ENCODE data around the gene MRPS27. TPM values are rescaled to one million over a fixed set of nuclear protein-coding genes. Genes with fewer than 3 reads are reported as not detected.

The MRPS27 gene
- total and polyA plus RNA-seq, 4 donors, result 17.6 to 38.7 (median 34.9) TPM

GRCh38 chr5:72351376-72351775 lies 31.3 kb upstream of the MRPS27 start (continued):
- TF ChIP-seq YY1 (IDR thresholded peaks at IDR 0.05), result no peak

- Histone ChIP-seq H3K4me3 (ENCODE audit: low read depth in 1 of 3, low read length in 3 of 3) (no peak overlapping the region), H3K27me3 (ENCODE audit: control insufficient read depth in 4 of 4, insufficient read depth in 4 of 4, low read length in 3 of 4) (no peaks in the 10 kb centered on the region), H3K4me1 (ENCODE audit: control insufficient read depth in 4 of 4, insufficient read depth in 4 of 4, low read length in 3 of 4) (peaks cover 0 to 10% (median 8%) of the 10 kb centered on the region in 4 donors), H3K27ac (ENCODE audit: low read depth in 1 of 2, low read length in 2 of 2) (no peak overlapping the region), H3K36me3 (ENCODE audit: control insufficient read depth in 4 of 4, insufficient read depth in 3 of 4, low read depth in 1 of 4, low read length in 3 of 4) (peaks cover 0 to 10% (median 5%) of the 10 kb centered on the region in 4 donors), H3K9ac (ENCODE audit: low read depth in 1 of 2, low read length in 2 of 2) (no peak overlapping the region), H3K9me3 (ENCODE audit: control insufficient read depth in 4 of 4, low read length in 3 of 4) (no peaks in the 10 kb centered on the region)
- DNase-seq (ENCODE audit: low spot score), result no peak
- 89% methylated on average over 4 of the region's 4 CpGs for WGBS
- TF ChIP-seq REST (IDR thresholded peaks at IDR 0.05), result no peak
- TF ChIP-seq EGR1 (IDR thresholded peaks at IDR 0.05; ENCODE audit: low read depth in 2 of 2), result no peak
- no peak for TF ChIP-seq HNF4A (conservative IDR thresholded peaks at IDR 0.05)
- TF ChIP-seq, protein P1, sequence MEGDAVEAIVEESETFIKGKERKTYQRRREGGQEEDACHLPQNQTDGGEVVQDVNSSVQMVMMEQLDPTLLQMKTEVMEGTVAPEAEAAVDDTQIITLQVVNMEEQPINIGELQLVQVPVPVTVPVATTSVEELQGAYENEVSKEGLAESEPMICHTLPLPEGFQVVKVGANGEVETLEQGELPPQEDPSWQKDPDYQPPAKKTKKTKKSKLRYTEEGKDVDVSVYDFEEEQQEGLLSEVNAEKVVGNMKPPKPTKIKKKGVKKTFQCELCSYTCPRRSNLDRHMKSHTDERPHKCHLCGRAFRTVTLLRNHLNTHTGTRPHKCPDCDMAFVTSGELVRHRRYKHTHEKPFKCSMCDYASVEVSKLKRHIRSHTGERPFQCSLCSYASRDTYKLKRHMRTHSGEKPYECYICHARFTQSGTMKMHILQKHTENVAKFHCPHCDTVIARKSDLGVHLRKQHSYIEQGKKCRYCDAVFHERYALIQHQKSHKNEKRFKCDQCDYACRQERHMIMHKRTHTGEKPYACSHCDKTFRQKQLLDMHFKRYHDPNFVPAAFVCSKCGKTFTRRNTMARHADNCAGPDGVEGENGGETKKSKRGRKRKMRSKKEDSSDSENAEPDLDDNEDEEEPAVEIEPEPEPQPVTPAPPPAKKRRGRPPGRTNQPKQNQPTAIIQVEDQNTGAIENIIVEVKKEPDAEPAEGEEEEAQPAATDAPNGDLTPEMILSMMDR (IDR thresholded peaks at IDR 0.05; ENCODE audit: low read depth, low read length, missing input control), result no peak
- no peak for TF ChIP-seq RXRA (IDR thresholded peaks at IDR 0.05)
- TF ChIP-seq TAF1 (conservative IDR thresholded peaks at IDR 0.05), result no peak
- TF ChIP-seq RAD21 (IDR thresholded peaks at IDR 0.05), result no peak
- no peak for TF ChIP-seq JUND (IDR thresholded peaks at IDR 0.05)
- no peak for TF ChIP-seq FOXA2 (IDR thresholded peaks at IDR 0.05)
- TF ChIP-seq, protein P2, sequence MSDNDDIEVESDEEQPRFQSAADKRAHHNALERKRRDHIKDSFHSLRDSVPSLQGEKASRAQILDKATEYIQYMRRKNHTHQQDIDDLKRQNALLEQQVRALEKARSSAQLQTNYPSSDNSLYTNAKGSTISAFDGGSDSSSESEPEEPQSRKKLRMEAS (IDR thresholded peaks at IDR 0.05), result no peak
- TF ChIP-seq FOXA1 (IDR thresholded peaks at IDR 0.05), result no peak
- TF ChIP-seq HNF4G (IDR thresholded peaks at IDR 0.05), result no peak
- no peak for TF ChIP-seq YY1 (IDR thresholded peaks at IDR 0.05)
- no peak for TF ChIP-seq ATF3 (IDR thresholded peaks at IDR 0.05)
- TF ChIP-seq NR2F2 (IDR thresholded peaks at IDR 0.05), result no peak
- TF ChIP-seq GABPA (IDR thresholded peaks at IDR 0.05 in 1 of 2, conservative IDR thresholded peaks at IDR 0.05 in 1 of 2), result no peak
- no peak for TF ChIP-seq SP1 (IDR thresholded peaks at IDR 0.05)
- TF ChIP-seq, protein P3, sequence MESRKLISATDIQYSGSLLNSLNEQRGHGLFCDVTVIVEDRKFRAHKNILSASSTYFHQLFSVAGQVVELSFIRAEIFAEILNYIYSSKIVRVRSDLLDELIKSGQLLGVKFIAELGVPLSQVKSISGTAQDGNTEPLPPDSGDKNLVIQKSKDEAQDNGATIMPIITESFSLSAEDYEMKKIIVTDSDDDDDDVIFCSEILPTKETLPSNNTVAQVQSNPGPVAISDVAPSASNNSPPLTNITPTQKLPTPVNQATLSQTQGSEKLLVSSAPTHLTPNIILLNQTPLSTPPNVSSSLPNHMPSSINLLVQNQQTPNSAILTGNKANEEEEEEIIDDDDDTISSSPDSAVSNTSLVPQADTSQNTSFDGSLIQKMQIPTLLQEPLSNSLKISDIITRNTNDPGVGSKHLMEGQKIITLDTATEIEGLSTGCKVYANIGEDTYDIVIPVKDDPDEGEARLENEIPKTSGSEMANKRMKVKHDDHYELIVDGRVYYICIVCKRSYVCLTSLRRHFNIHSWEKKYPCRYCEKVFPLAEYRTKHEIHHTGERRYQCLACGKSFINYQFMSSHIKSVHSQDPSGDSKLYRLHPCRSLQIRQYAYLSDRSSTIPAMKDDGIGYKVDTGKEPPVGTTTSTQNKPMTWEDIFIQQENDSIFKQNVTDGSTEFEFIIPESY (IDR thresholded peaks at IDR 0.05), result no peak
Observed at GRCh38 chr5:72347801-72348308, 27.8 kb upstream of the MRPS27 start.

Data from liver (tissue), 9 donors.